ENCODE measurements around the gene SMIM11. TPM values are rescaled to one million over a fixed set of nuclear protein-coding genes. Genes with fewer than 3 reads are reported as not detected.

The SMIM11 gene
- total and polyA plus RNA-seq, 10 of the 15 experiments (the other 5 are each of a cell fraction or from before 2014, with no cell fraction given), result 4.8 to 43.1 (median 16.0) TPM

DNA sequence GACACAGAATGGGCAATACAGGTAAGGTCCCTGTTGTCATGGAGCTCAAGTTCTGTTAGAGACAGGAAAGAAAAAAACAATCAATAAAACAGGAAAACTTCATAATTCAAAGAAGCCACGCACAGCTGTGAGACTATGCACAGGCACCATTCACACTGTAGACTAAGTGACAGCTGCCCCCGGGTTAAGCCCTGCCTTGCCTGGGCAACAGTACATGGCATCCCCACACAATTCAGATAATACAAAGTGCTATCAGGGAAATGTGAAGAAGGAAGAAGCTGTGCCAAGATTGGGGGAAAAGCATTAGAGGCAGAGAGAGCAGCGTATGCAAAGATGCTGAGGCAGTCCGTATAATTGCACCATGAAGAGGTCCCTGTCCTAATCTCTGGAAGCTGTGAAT, 20.5 kb upstream of the SMIM11 start (continued):
- TF ChIP-seq, protein P1, sequence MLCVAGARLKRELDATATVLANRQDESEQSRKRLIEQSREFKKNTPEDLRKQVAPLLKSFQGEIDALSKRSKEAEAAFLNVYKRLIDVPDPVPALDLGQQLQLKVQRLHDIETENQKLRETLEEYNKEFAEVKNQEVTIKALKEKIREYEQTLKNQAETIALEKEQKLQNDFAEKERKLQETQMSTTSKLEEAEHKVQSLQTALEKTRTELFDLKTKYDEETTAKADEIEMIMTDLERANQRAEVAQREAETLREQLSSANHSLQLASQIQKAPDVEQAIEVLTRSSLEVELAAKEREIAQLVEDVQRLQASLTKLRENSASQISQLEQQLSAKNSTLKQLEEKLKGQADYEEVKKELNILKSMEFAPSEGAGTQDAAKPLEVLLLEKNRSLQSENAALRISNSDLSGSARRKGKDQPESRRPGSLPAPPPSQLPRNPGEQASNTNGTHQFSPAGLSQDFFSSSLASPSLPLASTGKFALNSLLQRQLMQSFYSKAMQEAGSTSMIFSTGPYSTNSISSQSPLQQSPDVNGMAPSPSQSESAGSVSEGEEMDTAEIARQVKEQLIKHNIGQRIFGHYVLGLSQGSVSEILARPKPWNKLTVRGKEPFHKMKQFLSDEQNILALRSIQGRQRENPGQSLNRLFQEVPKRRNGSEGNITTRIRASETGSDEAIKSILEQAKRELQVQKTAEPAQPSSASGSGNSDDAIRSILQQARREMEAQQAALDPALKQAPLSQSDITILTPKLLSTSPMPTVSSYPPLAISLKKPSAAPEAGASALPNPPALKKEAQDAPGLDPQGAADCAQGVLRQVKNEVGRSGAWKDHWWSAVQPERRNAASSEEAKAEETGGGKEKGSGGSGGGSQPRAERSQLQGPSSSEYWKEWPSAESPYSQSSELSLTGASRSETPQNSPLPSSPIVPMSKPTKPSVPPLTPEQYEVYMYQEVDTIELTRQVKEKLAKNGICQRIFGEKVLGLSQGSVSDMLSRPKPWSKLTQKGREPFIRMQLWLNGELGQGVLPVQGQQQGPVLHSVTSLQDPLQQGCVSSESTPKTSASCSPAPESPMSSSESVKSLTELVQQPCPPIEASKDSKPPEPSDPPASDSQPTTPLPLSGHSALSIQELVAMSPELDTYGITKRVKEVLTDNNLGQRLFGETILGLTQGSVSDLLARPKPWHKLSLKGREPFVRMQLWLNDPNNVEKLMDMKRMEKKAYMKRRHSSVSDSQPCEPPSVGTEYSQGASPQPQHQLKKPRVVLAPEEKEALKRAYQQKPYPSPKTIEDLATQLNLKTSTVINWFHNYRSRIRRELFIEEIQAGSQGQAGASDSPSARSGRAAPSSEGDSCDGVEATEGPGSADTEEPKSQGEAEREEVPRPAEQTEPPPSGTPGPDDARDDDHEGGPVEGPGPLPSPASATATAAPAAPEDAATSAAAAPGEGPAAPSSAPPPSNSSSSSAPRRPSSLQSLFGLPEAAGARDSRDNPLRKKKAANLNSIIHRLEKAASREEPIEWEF (IDR thresholded peaks at IDR 0.05; ENCODE audit: insufficient replicate concordance, low read depth, low read length), result no peak
- TF ChIP-seq CTCF (IDR thresholded peaks at IDR 0.05 in 2 of 3, conservative IDR thresholded peaks at IDR 0.05 in 1 of 3; ENCODE audit: control insufficient read depth in 2 of 3, extremely low read depth in 1 of 3, insufficient read depth in 1 of 3, low read depth in 3 of 3, low read length in 3 of 3) (no peak), NBN (IDR thresholded peaks at IDR 0.05) (no peak), MTA3 (IDR thresholded peaks at IDR 0.05; ENCODE audit: borderline replicate concordance, low read length) (no peak), SREBF1 (IDR thresholded peaks at IDR 0.05; ENCODE audit: low read length) (no peak), WRNIP1 (IDR thresholded peaks at IDR 0.05; ENCODE audit: borderline replicate concordance, low read depth, low read length) (no peak), HCFC1 (IDR thresholded peaks at IDR 0.05; ENCODE audit: low read length) (no peak)
